GM10248 (cell line): ENCODE measurements around the gene GNB5.

Experiments used
- CTCF ChIA-PET: fragments of 300-600 bp; sonication (Branson Sonifier 250); formaldehyde crosslinking; extraction: SDS; loops from one replicate; lab custom pipeline; 2021; ENCODE audit warnings: antibody characterized with exemption; lab: Yijun Ruan, JAX
- POLR2A ChIA-PET: fragments of 350-650 bp; sonication (Branson Sonifier 250); formaldehyde crosslinking; extraction: SDS; loops from one replicate; lab custom pipeline; 2020; ENCODE audit warnings: antibody characterized with exemption; lab: Yijun Ruan, JAX
- DNase-seq: peaks from one replicate; pipeline ENCODE4 v3.0.0; 2012; ENCODE audit errors: extremely low spot score
- CTCF ChIP-seq: IDR thresholded peaks from 2 replicates; pipeline ENCODE4 v1.5.1; 2012; ENCODE audit warnings: mild to moderate bottlenecking, low read depth; ENCODE audit errors: extremely low read depth, missing control alignments, control extremely low read depth

The GNB5 gene

GRCh38 chr15:52180851-52181450 is 10.2 kb downstream of the GNB5 start:
- no peak for DNase-seq
- POLR2A ChIA-PET, result no interaction called here
- no peak for TF ChIP-seq CTCF
- CTCF ChIA-PET, result interaction anchor here (0.9 to 3.4 kb wide), 4 partner anchors 18 to 57 kb away, joined by 3 to 12 read pairs (median 4); no protein-coding TSS in a partner anchor

- peak; percentile 70 for DNase-seq
- TF ChIP-seq CTCF, result no peak
- ChIA-PET CTCF (interaction anchor here (0.9 to 3.4 kb wide), 5 partner anchors 17 to 57 kb away, joined by 3 to 12 read pairs (median 4); no protein-coding TSS in a partner anchor), POLR2A (interaction anchor here (0.6 kb wide), 2 partner anchors 42 to 142 kb away, joined by 3 to 6 read pairs; no protein-coding TSS in a partner anchor)
Observed at GRCh38 chr15:52180196-52180835, 10.9 kb downstream of the GNB5 start.

- TF ChIP-seq CTCF, result no peak
- ChIA-PET POLR2A (interaction anchor here (0.6 kb wide), 2 partner anchors 42 to 141 kb away, joined by 3 to 6 read pairs; no protein-coding TSS in a partner anchor), CTCF (interaction anchor here (0.7 to 3.4 kb wide), 10 partner anchors 13 to 556 kb away, joined by 3 to 12 read pairs (median 4); no protein-coding TSS in a partner anchor)
- DNase-seq, result peak; percentile 91
Observed at GRCh38 chr15:52179278-52180195, 11.7 kb downstream of the GNB5 start.

GRCh38 chr15:52178765-52179164 is 12.4 kb downstream of the GNB5 start:
- CTCF ChIA-PET, result interaction anchor here (0.9 to 3.4 kb wide), 7 partner anchors 12 to 557 kb away, joined by 3 to 12 read pairs (median 4); no protein-coding TSS in a partner anchor

GRCh38 chr15:52172869-52173268 is 18.3 kb downstream of the GNB5 start:
- DNase-seq, result no peak
- ChIA-PET POLR2A (no interaction called here), CTCF (interaction anchor here (1.0 to 4.2 kb wide), 4 partner anchors 11 to 96 kb away, joined by 3 to 20 read pairs (median 8); no protein-coding TSS in a partner anchor)
- no peak for TF ChIP-seq CTCF

More at GRCh38 chr15:52178765-52179164, 12.4 kb downstream of the GNB5 start:
- no peak for TF ChIP-seq CTCF
- no peak for DNase-seq
- POLR2A ChIA-PET, result no interaction called here

GRCh38 chr15:52171807-52172206 is 19.4 kb downstream of the GNB5 start:
- POLR2A ChIA-PET, result no interaction called here
- CTCF ChIA-PET, result interaction anchor here (1.7 to 2.4 kb wide), 3 partner anchors 9 to 36 kb away, joined by 6 to 9 read pairs (median 8); no protein-coding TSS in a partner anchor
- no peak for TF ChIP-seq CTCF
- DNase-seq, result no peak
